Tibial nerve (tissue), 4 donors: ENCODE results near the gene GDPGP1. TPM values are rescaled to one million over a fixed set of nuclear protein-coding genes. Genes with fewer than 3 reads are reported as not detected.

Experiments
- DNase-seq, 2 donors: peaks; one replicate each; pipeline ENCODE4 v3.0.0-alpha.2; 2019; ENCODE audit warnings: low spot score in 2 of 2
- H3K27ac ChIP-seq, 4 donors: fragments of 200-600 bp; sonication (generic) in 3 of 4; one replicate each; pipeline ENCODE4 v1.5.1; 2017 to 2019; ENCODE audit warnings: mild to moderate bottlenecking in 1 of 4
- H3K27me3 ChIP-seq, 2 donors: fragments of 200-600 bp; sonication (generic) in 1 of 2; one replicate each; pipeline versions ENCODE4 v1.5.1 to v1.6.0; 2017 to 2019
- H3K36me3 ChIP-seq, 3 donors: fragments of 200-600 bp; sonication (generic); one replicate each; pipeline ENCODE4 v1.5.1; 2018 to 2019
- H3K4me1 ChIP-seq, 4 donors: fragments of 200-600 bp; sonication (generic) in 3 of 4; one replicate each; pipeline ENCODE4 v1.5.1; 2017 to 2019
- H3K4me3 ChIP-seq, 4 donors: fragments of 200-600 bp; sonication (generic) in 3 of 4; one replicate each; pipeline ENCODE4 v1.5.1; 2017 to 2019; ENCODE audit warnings: mild to moderate bottlenecking in 1 of 4, moderate library complexity in 1 of 4
- H3K9me3 ChIP-seq, 4 donors: fragments of 200-600 bp; sonication (generic) in 3 of 4; one replicate each; pipeline ENCODE4 v1.5.1; 2017 to 2019
- EP300 ChIP-seq, 2 donors: sonication (generic); formaldehyde crosslinking; IDR thresholded peaks; one replicate each; pipeline ENCODE4 v1.6.1; 2017; ENCODE audit warnings: antibody characterized with exemption in 2 of 2, mild to moderate bottlenecking in 1 of 2
- POLR2A ChIP-seq, 2 donors: fragments of 450-650 bp; IDR thresholded peaks; one replicate each; pipeline ENCODE4 v1.6.1; 2017; ENCODE audit warnings: antibody characterized with exemption in 2 of 2, mild to moderate bottlenecking in 2 of 2, moderate library complexity in 2 of 2
- WGBS, 2 donors: methylation state at CpG; one replicate each; pipeline ENCODE4 v1.1.5; 2018; 5-methylcytosine and 5-hydroxymethylcytosine counted together
- total RNA-seq, 4 donors: library from RNA; depleted of rRNA; stranded (reverse); fragments of >200 nt; gene quantifications; one replicate each; pipeline ENCODE4 v1.1.0, GENCODE V29; 2016
- TF ChIP-seq, protein P1 (sequence below), 5 experiments: fragments of 200-600 bp in 3 of 5; fragments of 450-650 bp in 2 of 5; sonication (generic) in 3 of 5; IDR thresholded peaks; one replicate each; pipeline ENCODE4 v1.5.1; 2016 to 2019; ENCODE audit warnings: antibody characterized with exemption in 5 of 5, mild to moderate bottlenecking in 3 of 5, moderate library complexity in 2 of 5

Gene GDPGP1
- total RNA-seq, 4 donors from 2014 or later = 1.4 to 6.9 (median 4.9) TPM

DNA sequence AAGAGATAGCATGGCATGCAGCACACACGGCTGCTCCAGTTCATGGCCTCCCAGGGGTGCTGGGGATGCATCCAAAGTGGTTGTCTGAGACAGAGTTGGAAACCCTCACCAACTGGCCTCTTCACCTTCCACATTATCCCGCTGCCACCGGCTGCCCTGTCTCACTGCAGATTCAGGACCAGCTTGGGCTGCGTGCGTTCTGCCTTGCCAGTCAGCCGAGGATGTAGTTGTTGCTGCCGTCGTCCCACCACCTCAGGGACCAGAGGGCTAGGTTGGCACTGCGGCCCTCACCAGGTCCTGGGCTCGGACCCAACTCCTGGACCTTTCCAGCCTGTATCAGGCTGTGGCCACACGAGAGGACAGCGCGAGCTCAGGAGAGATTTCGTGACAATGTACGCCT, 5.0 kb upstream of the GDPGP1 start:
- Histone ChIP-seq H3K27me3 (no peaks in the 10 kb centered on the region), H3K36me3 (peaks cover 2 to 76% (median 25%) of the 10 kb centered on the region in 3 donors), H3K27ac (no peak overlapping the region), H3K4me1 (peaks cover 0 to 33% (median 23%) of the 10 kb centered on the region in 4 donors), H3K9me3 (no peaks in the 10 kb centered on the region), H3K4me3 (no peak overlapping the region)
- WGBS, 2 donors = 82 to 91% methylated on average over 15 of the region's 15 CpGs
- DNase-seq = no peak
- TF ChIP-seq EP300 (IDR thresholded peaks at IDR 0.05) = no peak
- TF ChIP-seq, protein P1, sequence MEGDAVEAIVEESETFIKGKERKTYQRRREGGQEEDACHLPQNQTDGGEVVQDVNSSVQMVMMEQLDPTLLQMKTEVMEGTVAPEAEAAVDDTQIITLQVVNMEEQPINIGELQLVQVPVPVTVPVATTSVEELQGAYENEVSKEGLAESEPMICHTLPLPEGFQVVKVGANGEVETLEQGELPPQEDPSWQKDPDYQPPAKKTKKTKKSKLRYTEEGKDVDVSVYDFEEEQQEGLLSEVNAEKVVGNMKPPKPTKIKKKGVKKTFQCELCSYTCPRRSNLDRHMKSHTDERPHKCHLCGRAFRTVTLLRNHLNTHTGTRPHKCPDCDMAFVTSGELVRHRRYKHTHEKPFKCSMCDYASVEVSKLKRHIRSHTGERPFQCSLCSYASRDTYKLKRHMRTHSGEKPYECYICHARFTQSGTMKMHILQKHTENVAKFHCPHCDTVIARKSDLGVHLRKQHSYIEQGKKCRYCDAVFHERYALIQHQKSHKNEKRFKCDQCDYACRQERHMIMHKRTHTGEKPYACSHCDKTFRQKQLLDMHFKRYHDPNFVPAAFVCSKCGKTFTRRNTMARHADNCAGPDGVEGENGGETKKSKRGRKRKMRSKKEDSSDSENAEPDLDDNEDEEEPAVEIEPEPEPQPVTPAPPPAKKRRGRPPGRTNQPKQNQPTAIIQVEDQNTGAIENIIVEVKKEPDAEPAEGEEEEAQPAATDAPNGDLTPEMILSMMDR (IDR thresholded peaks at IDR 0.05) = no peak
- TF ChIP-seq POLR2A (IDR thresholded peaks at IDR 0.05) = no peak

- peaks cover 2 to 65% (median 16%) of the 10 kb centered on the region in 3 donors for H3K36me3 ChIP-seq
- H3K4me1 ChIP-seq = peaks cover 0 to 41% (median 27%) of the 10 kb centered on the region in 4 donors
- no peaks in the 10 kb centered on the region for H3K9me3 ChIP-seq
- no peaks in the 10 kb centered on the region for H3K27me3 ChIP-seq
- WGBS, 2 donors = 53 to 55% methylated on average over 12 of the region's 12 CpGs
- DNase-seq = no peak
- TF ChIP-seq, protein P1 (IDR thresholded peaks at IDR 0.05) = no peak
- TF ChIP-seq EP300 (IDR thresholded peaks at IDR 0.05) (no peak), POLR2A (IDR thresholded peaks at IDR 0.05) (no peak)
- H3K27ac ChIP-seq = peak overlapping the region in 3 of 4 donors; percentile 49 to 96 (median 75)
- no peak overlapping the region for H3K4me3 ChIP-seq
Observed at GRCh38 chr15:90230071-90230494, 3.9 kb upstream of the GDPGP1 start.

GRCh38 chr15:90230610-90231009, 3.4 kb upstream of the GDPGP1 start:
- Histone ChIP-seq H3K27ac (peak overlapping the region in 3 of 4 donors; percentile 54 to 96 (median 75)), H3K4me1 (peaks cover 0 to 41% (median 27%) of the 10 kb centered on the region in 4 donors), H3K27me3 (no peaks in the 10 kb centered on the region), H3K9me3 (no peaks in the 10 kb centered on the region), H3K4me3 (no peak overlapping the region), H3K36me3 (peaks cover 0 to 61% (median 11%) of the 10 kb centered on the region in 3 donors)
- no peak for DNase-seq
- 72 to 73% methylated on average over 8 of the region's 8 CpGs for WGBS, 2 donors
- no peak for TF ChIP-seq EP300 (IDR thresholded peaks at IDR 0.05)
- TF ChIP-seq POLR2A (IDR thresholded peaks at IDR 0.05) = no peak
- TF ChIP-seq, protein P1 (IDR thresholded peaks at IDR 0.05) = no peak

- no peak for DNase-seq
- WGBS, 2 donors = 67 to 70% methylated on average over 27 of the region's 27 CpGs
- TF ChIP-seq POLR2A (IDR thresholded peaks at IDR 0.05) (no peak), EP300 (IDR thresholded peaks at IDR 0.05) (no peak)
- TF ChIP-seq, protein P1 (IDR thresholded peaks at IDR 0.05) = no peak
- Histone ChIP-seq H3K4me3 (no peak overlapping the region), H3K36me3 (peaks cover 0 to 61% (median 5%) of the 10 kb centered on the region in 3 donors), H3K9me3 (no peaks in the 10 kb centered on the region), H3K4me1 (peaks cover 0 to 41% (median 27%) of the 10 kb centered on the region in 4 donors), H3K27me3 (no peaks in the 10 kb centered on the region), H3K27ac (peak overlapping the region in 3 of 4 donors; percentile 54 to 96 (median 75))
Observed at GRCh38 chr15:90231028-90232017, 2.7 kb upstream of the GDPGP1 start.

GRCh38 chr15:90232196-90232595, 1.8 kb upstream of the GDPGP1 start:
- Histone ChIP-seq H3K27me3 (no peaks in the 10 kb centered on the region), H3K4me1 (peaks cover 0 to 41% (median 27%) of the 10 kb centered on the region in 4 donors), H3K27ac (peak overlapping the region in 2 of 4 donors; percentile 75 to 96), H3K9me3 (no peaks in the 10 kb centered on the region), H3K36me3 (peaks cover 0 to 61% (median 3%) of the 10 kb centered on the region in 3 donors), H3K4me3 (peak overlapping the region in 2 of 4 donors; percentile 78 to 83)
- TF ChIP-seq, protein P1 (IDR thresholded peaks at IDR 0.05) = no peak
- TF ChIP-seq EP300 (IDR thresholded peaks at IDR 0.05) = no peak
- TF ChIP-seq POLR2A (IDR thresholded peaks at IDR 0.05) = no peak
- DNase-seq = no peak
- 82 to 88% methylated on average over 13 of the region's 13 CpGs for WGBS, 2 donors
